NCI-H446 (cell line): ENCODE measurements around the gene BANF2.

Experiments
- DNase-seq, 2 experiments: peaks; one replicate each; lab custom pipeline; 2025; lab: John Stamatoyannopoulos, UW

BANF2 gene

GRCh38 chr20:17664025-17664633 lies 35.6 kb upstream of the BANF2 start:
- no peak for DNase-seq

DNA sequence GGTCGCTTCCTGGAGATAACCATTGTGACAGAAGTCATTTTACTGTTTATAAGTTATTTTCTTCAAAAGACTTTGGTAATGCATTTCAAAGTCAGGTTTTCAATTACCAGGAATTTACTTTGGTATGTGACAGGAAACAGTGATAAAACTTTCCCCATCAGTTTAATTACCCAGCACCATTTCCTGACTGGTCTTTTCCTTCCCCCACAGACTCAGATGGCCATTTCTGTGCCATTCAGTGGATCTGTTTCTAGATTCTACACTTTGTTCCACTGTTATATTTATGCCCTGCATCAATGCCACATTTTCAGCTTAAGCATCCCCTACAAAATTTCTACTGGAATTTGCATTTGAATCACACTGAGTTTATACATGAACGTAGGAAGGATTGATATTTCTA lies 34.0 kb upstream of the BANF2 start:
- DNase-seq = no peak

- DNase-seq = no peak
Measured at GRCh38 chr20:17666481-17666880, 33.3 kb upstream of the BANF2 start.

DNA sequence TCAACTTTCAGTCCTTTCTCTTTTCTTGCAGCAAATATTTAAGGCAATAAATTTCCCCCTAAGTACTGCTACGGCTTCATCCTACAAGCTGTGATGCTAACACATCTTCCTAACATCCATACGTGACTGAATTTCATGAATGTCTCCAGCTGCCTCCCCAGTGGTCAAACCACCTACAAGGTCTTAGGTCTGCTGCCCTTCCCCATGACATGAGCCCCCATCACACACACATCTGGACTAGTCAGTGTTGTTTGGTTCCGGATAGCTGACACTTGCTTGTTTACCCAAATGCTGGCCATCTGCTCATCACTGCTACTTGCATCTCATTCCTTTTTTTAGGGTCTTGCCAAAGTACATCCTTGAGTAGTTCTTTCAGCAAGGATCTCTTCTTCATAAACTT lies 32.3 kb upstream of the BANF2 start:
- no peak for DNase-seq

DNA sequence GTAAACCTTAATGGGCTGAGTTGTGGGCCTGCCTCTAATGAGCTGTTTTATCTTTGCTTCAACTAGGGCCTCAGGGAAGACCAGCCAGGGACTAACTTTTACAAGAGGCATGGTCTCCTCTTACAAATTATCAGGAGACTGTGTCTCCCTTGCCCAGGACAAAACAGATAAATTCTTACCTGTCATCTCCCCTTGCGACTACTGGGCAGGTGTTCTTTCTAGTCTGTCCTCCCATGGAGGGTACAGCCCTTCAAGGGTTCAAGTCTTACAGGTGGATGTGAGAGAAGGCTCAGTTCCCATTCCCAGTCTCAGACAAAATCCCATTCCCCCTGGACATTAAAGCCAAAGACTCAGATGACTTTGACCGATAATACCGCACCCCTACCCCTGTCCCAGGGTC lies 31.3 kb upstream of the BANF2 start:
- no peak for DNase-seq

GRCh38 chr20:17669306-17669931 lies 30.3 kb upstream of the BANF2 start:
- DNase-seq = no peak

GRCh38 chr20:17671011-17671410 lies 28.8 kb upstream of the BANF2 start:
- no peak for DNase-seq

DNA sequence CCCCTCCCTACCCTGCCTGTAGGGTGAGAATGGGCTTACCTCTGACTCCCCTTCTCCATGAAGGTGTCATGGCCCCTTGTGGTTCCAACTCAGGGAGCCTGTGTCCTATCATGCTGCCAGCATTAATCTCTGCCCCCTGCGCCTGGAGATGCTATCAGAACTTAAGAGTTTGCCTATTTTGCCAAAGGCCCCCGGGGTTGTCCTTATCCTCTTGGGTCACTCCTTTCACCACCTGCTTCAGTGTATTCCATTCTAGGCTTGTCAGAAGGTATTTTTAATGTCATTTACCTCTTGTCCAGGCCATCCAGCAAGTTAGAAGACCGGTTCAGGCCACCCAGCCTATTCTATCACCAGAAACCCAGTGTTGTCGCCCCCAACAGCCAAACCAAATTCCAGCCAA lies 28.2 kb upstream of the BANF2 start:
- no peak for DNase-seq

- DNase-seq = no peak
Measured at GRCh38 chr20:17673084-17673483, 26.7 kb upstream of the BANF2 start.

DNA sequence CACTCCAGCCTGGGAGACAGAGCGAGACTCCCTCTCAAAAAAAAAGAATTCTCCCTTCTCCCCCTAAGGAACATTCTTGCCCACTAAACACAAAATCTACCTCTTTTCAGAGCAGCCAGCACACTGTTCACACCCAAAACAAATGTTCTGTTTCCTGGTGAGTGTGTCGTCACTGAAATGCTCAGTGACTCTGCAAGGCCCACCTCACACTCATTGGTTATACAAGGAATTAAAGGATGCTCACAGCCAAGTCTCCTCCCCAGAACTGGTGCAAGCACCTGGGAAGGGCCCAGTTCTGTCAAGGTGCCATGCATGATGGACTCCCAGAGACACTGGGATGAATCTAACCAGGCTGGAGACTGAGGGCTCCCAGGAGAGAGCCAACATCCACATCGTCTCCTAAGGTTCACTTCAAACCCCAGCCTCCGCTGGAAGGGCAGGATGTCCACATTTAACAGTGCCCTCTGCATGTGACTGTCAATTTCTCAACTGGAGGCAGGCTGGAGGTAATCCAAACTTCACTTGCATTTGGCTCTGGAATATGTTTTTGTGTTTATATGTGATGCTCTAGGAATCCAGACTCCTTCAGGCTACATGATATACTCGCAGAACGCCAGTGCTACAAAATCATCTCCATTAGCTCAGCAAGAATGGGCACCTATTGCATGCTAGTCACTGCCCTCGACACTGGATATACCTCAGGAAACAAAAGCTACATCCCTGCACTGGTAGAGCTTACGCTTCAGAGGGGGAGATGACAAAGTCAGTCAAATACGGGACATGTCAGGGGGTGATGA lies 24.8 kb upstream of the BANF2 start:
- DNase-seq = no peak

DNA sequence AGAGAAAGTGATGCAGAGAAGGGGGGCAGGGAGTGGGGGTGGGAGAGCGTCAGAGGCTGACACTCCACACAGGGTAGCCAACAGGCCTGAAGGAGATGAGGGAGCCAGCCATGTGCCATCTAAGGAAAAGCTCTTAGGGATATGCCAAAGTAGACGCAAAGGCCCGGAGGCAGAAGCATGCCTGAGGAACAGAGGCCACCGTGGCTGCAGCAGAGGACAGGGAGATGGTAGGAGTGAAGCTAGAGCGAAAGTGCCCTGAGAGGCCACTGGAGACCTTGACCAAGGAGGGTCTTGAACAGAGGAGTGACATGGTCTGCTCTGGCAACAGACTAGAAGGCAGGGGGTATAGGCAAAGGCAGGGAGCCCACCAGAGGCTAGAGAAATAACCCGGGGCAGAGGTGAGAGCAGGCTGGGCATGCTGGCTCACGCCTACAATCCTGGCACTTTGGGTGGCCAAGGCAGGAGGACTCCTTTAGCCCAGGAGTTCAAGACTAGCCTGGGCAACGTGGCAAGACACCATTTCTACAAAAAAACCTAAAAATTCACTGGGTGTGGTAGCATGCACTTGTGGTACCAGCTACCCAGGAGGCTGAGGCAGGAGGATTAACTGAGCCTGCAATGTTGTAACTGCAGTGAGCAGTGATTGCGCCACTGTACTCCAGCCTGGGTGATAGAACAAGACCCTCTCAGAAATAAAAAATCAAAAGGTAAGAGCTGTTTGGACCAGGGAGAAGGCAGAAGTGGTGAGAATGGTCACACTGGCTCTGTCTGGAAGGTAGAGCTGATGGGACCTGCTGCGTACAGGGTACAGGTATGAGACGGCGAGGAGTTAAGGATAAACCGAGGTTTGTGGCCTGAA lies 24.0 kb upstream of the BANF2 start:
- no peak for DNase-seq

DNA sequence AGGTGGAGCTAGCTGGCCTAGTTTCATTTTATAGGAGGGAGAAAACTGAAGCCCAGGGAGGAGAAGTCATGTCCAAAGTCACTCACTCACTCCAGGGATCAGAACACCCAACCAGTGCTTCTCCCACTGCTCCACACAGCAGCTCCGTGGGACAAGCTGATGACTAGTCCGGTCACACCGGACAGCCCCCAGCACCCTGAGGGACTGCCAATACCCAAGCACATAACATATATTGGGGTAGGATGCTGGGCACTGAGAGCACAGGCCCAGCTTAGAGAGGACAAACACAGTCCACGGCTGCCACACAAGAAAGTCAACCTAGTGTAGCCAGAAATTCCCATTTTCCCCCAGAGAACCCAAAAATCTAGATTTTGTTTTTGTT lies 23.4 kb upstream of the BANF2 start:
- no peak for DNase-seq

- no peak for DNase-seq
Measured at GRCh38 chr20:17676942-17677341, 22.8 kb upstream of the BANF2 start.

DNA sequence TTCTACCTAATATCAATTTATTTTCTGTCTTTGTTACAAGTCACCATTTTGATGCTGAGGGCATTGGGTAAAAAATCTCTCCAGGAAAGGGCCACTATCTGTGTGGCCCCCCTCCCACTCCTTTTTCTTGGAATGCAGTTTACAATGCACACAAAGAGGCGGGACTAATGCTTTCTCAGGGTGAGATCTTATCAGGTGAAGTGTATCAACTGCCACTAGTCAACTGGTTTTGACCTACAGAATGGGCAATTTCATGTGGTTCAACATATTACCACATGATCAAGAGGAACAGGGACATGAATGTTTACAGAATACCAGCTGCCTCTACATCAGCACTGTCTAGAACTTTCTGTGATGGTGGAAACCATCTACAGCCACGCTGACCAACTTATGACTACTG lies 21.5 kb upstream of the BANF2 start:
- DNase-seq = no peak

- no peak for DNase-seq
Measured at GRCh38 chr20:17678886-17679285, 20.9 kb upstream of the BANF2 start.

GRCh38 chr20:17679941-17680835 lies 19.6 kb upstream of the BANF2 start:
- DNase-seq = no peak

GRCh38 chr20:17680836-17681725 lies 18.7 kb upstream of the BANF2 start:
- peak; percentile 70 to 78 for DNase-seq

DNA sequence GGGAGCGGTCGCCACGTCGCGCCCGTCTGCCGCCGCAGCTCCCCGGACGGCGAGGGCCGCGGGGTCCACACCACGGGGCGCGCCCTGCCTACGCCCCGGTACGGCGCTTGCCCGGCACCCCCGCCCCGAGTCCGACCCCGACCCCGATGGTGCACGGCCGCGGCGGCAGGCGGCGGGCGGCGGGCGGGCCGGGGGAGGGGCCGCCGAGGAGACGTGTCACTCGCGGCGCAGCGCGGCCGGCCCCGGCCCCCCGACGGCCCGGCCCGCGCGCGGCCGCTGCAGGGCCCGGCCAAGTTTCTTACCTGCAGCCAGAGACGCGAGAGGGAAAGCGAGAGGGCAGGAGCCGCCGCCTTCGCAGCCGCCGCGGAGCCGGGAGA lies 18.1 kb upstream of the BANF2 start:
- DNase-seq = no peak

GRCh38 chr20:17682103-17682888 lies 17.5 kb upstream of the BANF2 start, which contains the start of gene RRBP1:
Gene RRBP1, minus strand, starts transcription at chr20:17682242. Its CDS starts 21,735 bp downstream, at chr20:17660507.
- peak; percentile 93 to 99 for DNase-seq

GRCh38 chr20:17682889-17683198 lies 16.9 kb upstream of the BANF2 start:
- DNase-seq = no peak
